Measurements from ENCODE around the gene B9D1. TPM values are rescaled to one million over a fixed set of nuclear protein-coding genes. Genes with fewer than 3 reads are reported as not detected.

Gene B9D1
- polyA plus RNA-seq, 1 experiment, result 55.8 TPM

DNA sequence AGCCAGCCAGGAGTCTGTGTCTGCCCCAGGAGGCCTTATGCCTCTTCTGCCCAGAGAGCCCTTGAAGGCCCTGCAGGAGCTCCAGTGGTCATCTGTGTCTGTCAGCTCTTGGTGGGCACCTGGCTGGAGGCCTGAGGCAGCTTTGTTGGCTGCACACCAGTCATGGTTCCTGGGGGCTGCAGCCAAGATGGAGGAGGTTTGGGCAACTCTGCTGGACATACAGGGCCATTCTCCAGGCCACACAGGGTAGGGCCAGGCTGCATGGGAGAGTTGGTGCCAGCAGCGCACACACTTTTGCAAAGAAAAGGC is 29.4 kb downstream of the B9D1 start:
- CTCF ChIA-PET, result interaction anchor here (1.0 to 1.2 kb wide), 3 partner anchors 8 to 30 kb away, joined by 3 read pairs; no protein-coding TSS in a partner anchor

DNA sequence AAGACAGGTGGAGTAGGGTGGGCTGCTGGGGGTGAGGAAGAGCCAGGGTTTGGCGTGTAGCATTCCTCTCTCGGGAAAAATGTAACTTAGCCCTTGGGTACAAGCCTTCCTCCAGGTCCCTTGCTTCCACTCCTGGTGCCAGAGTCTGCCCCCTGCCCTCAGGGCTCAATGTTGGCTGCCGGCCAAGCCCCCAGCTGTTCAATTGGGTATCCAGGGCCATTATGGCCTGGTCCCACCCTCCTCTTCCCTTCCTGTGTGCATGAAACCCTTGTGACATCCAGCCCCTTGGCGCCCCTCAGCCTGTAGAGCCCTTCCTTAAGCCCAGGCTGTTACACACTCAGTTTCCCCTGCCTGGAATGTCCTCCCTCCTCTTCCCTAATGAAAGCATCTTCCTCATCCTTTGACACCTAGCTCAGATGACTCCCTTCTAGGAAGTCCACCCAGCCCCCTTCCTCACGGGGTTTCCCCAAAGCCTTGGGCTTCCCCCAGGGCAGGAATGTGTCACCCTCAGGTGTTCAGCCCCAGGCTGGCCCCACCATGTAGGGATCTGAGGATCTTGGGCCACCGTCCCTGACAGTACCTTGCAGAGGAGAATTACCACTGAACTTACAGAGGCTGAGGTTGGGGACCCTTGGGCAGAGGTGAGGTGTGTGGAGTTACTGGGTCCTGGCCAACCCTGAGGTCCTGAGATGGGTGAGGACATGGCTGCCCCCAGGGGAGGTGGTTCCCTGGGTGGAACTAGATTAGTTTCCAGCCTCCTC is 30.0 kb downstream of the B9D1 start:
- DNase-seq (ENCODE audit: low read depth), result no peak
- Histone ChIP-seq H3K27me3 (ENCODE audit: control insufficient read depth, insufficient read depth, low read length) (no peaks in the 10 kb centered on the region), H3K36me3 (ENCODE audit: control insufficient read depth, insufficient read depth, low read length) (peaks cover 11% of the 10 kb centered on the region), H3K4me3 (ENCODE audit: low read depth, low read length) (no peak overlapping the region)
- TF ChIP-seq, protein P1, sequence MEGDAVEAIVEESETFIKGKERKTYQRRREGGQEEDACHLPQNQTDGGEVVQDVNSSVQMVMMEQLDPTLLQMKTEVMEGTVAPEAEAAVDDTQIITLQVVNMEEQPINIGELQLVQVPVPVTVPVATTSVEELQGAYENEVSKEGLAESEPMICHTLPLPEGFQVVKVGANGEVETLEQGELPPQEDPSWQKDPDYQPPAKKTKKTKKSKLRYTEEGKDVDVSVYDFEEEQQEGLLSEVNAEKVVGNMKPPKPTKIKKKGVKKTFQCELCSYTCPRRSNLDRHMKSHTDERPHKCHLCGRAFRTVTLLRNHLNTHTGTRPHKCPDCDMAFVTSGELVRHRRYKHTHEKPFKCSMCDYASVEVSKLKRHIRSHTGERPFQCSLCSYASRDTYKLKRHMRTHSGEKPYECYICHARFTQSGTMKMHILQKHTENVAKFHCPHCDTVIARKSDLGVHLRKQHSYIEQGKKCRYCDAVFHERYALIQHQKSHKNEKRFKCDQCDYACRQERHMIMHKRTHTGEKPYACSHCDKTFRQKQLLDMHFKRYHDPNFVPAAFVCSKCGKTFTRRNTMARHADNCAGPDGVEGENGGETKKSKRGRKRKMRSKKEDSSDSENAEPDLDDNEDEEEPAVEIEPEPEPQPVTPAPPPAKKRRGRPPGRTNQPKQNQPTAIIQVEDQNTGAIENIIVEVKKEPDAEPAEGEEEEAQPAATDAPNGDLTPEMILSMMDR (IDR thresholded peaks at IDR 0.05; ENCODE audit: insufficient read depth, low read depth, low read length), result no peak
- CTCF ChIA-PET, result interaction anchor here (0.9 to 1.2 kb wide), 3 partner anchors 9 to 10 kb away, joined by 3 read pairs; no protein-coding TSS in a partner anchor
- POLR2A ChIA-PET, result no interaction called here

More for the DNA sequence above, 29.4 kb downstream of the B9D1 start:
- POLR2A ChIA-PET, result no interaction called here
- TF ChIP-seq, protein P1 (IDR thresholded peaks at IDR 0.05; ENCODE audit: insufficient read depth, low read depth, low read length), result no peak
- Histone ChIP-seq H3K36me3 (ENCODE audit: control insufficient read depth, insufficient read depth, low read length) (peaks cover 11% of the 10 kb centered on the region), H3K27me3 (ENCODE audit: control insufficient read depth, insufficient read depth, low read length) (no peaks in the 10 kb centered on the region), H3K4me3 (ENCODE audit: low read depth, low read length) (no peak overlapping the region)
- no peak for DNase-seq (ENCODE audit: low read depth)

DNA sequence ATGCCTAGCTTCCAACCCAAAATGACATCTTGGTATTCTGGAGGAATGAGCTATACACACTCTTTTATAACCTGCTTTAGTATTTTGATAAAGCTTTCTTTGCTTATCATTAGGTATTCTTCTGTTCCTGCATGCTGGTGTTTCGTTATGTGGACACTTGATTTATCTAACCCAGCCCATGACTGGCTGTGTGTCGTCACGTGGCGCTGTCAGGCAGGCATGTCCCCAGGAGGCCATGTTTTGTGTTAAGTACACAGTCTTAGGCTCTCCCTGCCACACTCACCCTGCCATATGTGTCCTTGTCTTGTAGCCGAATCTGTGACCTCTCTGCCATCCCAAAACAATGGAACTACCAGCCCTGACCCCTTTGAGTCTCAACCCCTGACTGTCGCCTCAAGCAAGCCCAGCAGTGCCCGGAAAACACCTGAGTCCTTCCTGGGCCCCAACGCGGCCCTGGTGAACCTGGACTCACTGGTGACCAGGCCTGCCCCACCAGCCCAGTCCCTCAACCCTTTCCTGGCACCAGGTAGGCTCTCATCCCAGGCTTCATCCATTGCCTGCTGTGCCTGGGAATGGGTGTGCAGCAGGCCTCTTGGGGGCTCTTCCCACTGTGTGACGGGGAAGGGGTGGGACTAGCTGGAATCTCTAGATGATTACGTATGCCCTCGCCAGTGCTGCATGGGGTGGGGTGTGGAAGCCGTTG is 30.8 kb downstream of the B9D1 start:
- Histone ChIP-seq H3K4me3 (ENCODE audit: low read depth, low read length) (no peak overlapping the region), H3K36me3 (ENCODE audit: control insufficient read depth, insufficient read depth, low read length) (peaks cover 10% of the 10 kb centered on the region), H3K27me3 (ENCODE audit: control insufficient read depth, insufficient read depth, low read length) (no peaks in the 10 kb centered on the region)
- CTCF ChIA-PET, result interaction anchor here (0.9 kb wide), 1 partner anchor 11 kb away, joined by 3 read pairs; no protein-coding TSS in a partner anchor
- TF ChIP-seq, protein P1 (IDR thresholded peaks at IDR 0.05; ENCODE audit: insufficient read depth, low read depth, low read length), result no peak
- DNase-seq (ENCODE audit: low read depth), result no peak
- POLR2A ChIA-PET, result no interaction called here

- TF ChIP-seq, protein P1 (IDR thresholded peaks at IDR 0.05; ENCODE audit: insufficient read depth, low read depth, low read length), result 0 out of 2 replicates have a peak, but pooled peaks have one; percentile 23
- Histone ChIP-seq H3K36me3 (ENCODE audit: control insufficient read depth, insufficient read depth, low read length) (peaks cover 10% of the 10 kb centered on the region), H3K27me3 (ENCODE audit: control insufficient read depth, insufficient read depth, low read length) (no peaks in the 10 kb centered on the region), H3K4me3 (ENCODE audit: low read depth, low read length) (no peak overlapping the region)
- ChIA-PET CTCF (no interaction called here), POLR2A (no interaction called here)
- peak; percentile 75 for DNase-seq (ENCODE audit: low read depth)
These were observed 31.4 kb downstream of the B9D1 start for GRCh38 chr17:19331134-19331533.

DNA sequence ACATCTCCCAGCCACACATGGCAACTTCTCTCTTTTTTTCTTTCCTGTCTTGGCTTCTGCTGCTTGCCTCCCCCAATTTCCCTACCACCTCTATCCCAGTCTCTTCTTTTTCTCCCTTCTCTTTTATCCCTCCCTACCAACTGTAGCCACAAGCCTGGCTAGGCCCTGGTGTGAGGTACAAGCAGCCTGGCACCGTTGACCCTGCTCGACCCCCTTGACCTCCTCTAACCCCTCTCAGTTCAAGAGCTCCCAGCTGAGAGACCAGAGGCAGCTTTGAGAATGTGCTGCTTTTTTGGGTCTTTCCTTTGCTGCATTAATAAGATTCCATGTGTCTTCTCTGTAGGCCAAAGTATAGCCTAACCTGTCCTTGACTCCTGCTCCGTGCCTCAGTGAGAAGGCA is 32.3 kb downstream of the B9D1 start:
- ChIA-PET CTCF (interaction anchor here (0.8 kb wide), 1 partner anchor 11 kb away, joined by 3 read pairs; no protein-coding TSS in a partner anchor), POLR2A (no interaction called here)
- TF ChIP-seq, protein P1 (IDR thresholded peaks at IDR 0.05; ENCODE audit: insufficient read depth, low read depth, low read length), result no peak
- H3K4me3 ChIP-seq (ENCODE audit: low read depth, low read length), result no peak overlapping the region
- no peaks in the 10 kb centered on the region for H3K27me3 ChIP-seq (ENCODE audit: control insufficient read depth, insufficient read depth, low read length)
- no peak for DNase-seq (ENCODE audit: low read depth)
- H3K36me3 ChIP-seq (ENCODE audit: control insufficient read depth, insufficient read depth, low read length), result peaks cover 10% of the 10 kb centered on the region
